CD4-positive, alpha-beta T cell treated with Interferon gamma for 1 hour (primary cell): ENCODE results near the gene CTAGE1.
"Not testable (repeated sequence)": the region's sequence is repeated elsewhere in the genome, so short reads cannot be mapped to it uniquely, and the experiment has no call there.

Experiments used
- DNase-seq: peaks from one replicate; pipeline ENCODE4 v3.0.0-alpha.2; 2020

Gene CTAGE1

GRCh38 chr18:22417496-22418188, at the start of gene CTAGE1:
TSS of gene CTAGE1 (minus strand) at chr18:22417915. CDS start at chr18:22417811, 104 bp downstream.
- no peak for DNase-seq

DNA sequence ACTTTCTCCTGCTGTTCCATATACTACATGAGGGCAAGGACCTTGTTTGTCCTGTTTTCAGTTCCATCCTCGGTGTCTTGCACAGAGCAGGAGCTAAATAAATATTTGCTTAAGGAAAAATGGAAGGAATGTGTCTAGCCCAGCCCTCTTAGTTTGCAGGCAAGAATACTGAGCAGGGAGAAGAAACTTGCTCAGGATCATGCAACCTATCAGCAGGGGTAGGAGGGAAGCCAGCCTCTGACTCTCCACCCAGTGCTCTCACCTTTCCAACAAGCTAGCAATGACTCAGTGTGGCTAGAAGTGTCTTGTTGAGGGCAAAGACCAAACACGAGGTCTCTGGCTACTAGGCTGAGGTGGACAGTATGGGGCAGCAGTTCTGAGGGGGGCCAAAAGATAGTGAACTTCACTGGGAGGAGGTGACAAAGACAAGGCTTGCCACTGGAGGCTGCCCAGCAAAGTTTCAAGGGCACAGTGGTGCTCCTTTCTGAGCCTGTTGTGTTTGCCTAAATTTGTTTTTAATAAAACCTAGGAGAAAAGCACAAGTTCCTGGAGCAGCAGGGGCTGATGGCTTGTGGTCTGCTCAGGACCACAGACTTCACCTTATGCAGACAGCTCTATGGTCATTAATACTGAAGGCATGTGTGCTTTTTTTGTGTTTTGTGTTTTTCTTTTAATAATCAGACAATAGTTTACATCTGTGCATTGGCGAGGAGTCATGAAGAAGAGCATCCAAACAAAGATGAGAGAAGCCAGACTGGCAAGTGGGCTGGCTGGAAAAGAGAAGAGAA, 49.1 kb upstream of the CTAGE1 start:
- DNase-seq = no peak

DNA sequence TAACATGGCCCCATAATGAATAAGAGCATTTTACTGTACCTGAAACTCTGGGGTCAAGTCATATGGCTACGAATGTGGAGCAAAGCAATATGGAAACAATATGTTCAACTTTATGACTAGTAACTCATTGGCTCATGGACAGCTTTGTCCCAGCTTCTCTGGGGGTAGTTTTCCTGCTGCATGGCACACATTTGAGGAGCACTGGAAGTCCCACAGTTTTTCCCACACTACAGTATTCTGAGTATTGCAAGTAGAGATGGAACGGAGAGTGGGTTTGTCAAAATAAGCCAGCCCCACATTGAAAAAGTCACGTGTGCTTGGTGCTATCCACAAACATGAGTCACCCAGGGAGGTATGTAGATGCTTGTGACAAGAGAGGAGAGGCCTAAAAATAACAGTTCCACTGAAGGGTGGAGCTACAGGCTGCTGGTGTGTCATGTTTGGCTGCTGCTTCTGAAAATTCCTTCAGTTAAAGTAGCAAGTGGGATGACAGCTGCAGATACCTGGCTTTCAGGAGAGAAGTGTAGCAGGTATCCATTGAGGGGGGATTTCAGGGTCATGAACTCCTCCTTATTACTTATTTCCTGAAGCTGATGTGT, 48.2 kb upstream of the CTAGE1 start:
- peak; percentile 11 for DNase-seq

- DNase-seq = no peak
These were observed 45.4 kb upstream of the CTAGE1 start for GRCh38 chr18:22463076-22463475.

DNA sequence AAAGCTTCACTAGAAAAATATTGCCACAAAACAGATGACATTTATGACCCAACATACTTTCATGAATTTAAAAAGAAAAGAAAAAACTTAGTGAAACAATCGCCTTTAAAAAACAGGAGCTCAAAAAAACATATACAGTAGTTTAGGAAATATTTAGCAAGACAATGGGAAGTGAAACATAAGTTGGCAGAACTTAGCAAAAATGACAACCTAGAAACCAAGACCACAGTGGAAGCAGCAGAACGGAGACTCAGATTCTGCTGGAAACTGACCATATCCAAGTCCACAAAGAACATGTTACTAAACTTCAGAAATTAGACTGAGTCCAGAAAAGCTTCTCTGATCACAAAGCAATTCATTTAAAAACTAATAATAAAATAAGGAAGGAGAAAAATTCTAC, 41.8 kb upstream of the CTAGE1 start:
- DNase-seq = no peak

DNA sequence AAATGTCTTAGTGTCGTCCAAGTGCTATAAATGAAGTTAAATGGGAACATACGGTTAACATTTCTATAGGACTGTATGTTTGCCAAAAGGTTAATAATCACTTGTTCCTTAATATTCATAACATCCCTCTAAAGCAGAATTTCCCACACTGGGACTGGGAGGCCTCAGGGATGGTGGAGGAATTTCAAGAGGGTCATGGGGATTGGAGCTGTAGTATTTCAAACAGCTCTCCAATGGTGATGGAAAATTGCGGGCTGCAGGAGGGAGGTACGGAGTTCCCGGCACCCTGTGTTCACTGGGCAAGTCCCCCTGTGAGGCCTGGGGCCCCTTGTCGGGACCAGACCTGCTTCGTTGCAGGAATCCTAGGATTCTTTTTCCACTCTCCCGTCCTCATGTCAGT, 39.8 kb upstream of the CTAGE1 start:
- DNase-seq = no peak

GRCh38 chr18:22456547-22456946, 38.8 kb upstream of the CTAGE1 start:
- DNase-seq = no peak

GRCh38 chr18:22456116-22456480, 38.4 kb upstream of the CTAGE1 start:
- DNase-seq = no peak

- no peak for DNase-seq
These were observed 37.9 kb upstream of the CTAGE1 start for GRCh38 chr18:22455425-22456115.

DNA sequence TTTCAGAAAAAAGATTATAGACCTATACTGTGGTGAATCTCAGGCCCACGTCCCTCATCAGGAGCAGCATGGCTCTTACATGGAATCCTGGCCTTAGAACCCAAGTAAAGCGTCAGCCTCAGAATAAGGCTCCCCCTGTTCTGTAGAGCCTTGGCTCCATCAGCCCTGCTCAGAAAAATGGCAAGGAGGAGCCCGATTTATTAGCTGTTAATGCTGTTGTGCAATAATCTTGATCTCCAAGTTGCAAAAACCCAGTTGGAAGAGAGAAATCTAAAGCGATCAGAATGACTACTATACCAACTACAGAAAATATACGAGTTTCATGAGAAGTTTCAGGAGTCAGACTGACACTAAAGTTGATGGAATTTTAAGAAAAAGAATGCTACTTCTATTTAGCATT, 35.6 kb upstream of the CTAGE1 start:
- no peak for DNase-seq

DNA sequence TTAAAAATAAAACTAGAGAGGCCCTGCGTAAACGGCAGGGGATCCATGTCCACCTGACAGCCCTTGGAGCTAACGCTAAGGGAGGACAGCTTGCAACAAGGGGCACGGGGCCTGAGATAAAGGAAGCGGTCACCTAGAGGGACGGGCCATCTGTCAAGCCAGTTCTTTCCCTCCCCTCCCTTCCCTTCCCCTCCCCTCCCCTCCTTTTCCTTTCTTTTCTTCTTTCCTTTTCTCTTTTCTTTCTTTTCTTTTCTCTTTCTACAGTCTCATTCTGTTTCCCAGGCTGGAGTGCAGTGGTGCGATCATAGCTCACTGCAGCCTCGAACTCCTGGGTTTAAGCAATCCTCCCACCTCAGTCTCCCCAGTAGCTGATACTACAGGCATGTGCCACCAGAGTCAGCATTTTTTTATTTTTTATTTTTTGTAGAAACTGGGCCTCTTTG, 34.5 kb upstream of the CTAGE1 start:
- DNase-seq = no peak

DNA sequence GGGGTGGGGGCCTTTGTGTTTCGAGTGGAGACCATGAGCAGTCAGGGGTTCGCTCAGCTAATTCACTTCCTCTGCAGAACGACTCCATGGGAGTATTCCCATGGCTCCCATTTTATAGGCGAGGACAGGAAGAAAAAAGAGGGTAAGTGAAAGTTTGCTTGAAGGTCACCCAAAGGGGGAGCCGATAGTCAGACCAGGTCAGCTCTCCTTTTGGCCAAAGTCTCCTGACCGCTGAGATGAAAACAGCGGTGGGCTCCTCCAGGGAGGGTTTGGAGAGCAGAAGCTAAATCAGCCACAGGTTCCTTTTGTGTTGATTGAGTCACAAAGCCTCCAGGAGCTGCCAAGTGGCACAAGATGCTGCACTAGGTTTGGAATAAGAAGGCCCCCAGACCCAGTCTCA, 34.1 kb upstream of the CTAGE1 start:
- no peak for DNase-seq

GRCh38 chr18:22450766-22451165, 33.1 kb upstream of the CTAGE1 start:
- not testable (repeated sequence) for DNase-seq

GRCh38 chr18:22450318-22450717, 32.6 kb upstream of the CTAGE1 start:
- DNase-seq = not testable (repeated sequence)

DNA sequence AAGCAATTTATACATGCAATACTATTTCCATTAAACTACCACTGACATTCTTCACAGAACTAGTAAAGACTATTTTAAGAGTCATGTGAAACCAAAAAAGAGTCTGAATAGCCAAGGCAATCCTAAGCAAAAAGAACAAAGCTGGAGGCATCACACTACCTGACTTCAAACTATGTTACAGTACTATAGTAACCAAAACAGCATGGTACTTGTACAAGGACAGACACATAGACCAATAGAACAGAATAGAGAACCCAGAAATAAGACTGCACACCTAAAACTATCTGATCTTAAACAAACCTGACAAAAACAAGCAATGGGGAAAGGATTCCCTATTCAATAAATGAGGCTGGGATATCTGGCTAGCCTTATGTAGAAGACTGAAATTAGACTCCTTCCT, 32.0 kb upstream of the CTAGE1 start:
- DNase-seq = not testable (repeated sequence)

DNA sequence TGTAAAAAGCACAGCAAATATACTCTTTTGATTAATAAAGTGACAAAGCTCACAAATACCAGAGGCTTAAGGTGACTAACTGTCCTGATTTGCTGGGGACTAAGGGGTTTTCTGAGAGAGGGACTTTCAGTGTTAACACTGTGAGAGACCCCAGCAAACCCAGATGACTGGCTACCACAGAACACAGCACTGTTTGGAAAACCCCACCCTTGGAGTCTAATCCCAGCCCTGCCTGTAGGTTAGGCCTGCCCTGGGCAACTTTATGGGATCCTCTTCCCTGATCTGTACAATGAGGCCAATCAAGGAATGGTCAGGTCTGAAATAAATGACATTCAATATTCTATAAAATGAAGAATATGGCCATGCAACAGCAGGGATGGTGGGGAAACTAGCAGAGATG, 30.5 kb upstream of the CTAGE1 start:
- no peak for DNase-seq

DNA sequence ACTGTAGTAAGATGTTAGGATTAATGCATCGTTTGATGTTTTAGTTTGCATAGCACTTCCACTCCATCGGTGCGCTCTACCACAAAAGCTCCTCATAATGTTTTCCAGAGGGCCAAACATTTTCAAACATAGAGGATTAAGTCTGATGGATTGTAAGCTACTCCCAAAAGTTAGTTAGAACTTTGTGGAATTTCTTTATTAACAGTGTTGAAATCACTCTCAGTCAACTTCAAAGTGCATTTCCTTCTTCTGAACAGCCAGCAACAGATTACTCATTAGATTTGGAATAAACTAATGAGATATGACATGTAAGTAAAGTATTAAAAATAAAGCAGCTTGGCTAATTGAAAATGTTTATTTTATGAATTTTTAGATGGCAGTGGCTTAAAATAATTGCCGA, 30.1 kb upstream of the CTAGE1 start:
- no peak for DNase-seq

DNA sequence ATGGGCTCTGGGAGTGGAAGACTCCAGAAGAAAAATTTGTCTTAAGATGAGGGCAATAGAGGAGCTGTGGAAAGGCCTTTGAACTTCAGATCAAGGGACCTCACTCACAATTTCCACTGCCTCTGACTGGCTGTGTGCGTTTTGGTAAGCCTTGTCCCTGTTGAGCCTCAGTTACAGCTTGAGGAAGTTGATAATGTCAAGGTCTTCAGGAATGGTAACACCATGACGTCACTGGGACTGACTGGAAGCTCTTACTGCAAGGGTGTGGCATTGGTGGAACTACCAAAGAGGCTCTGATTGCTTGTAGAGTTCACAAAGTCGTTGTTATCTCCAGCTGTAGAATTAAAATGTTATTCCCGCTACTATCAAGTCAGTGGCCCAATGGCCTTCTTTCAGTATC, 29.2 kb upstream of the CTAGE1 start:
- DNase-seq = no peak

DNA sequence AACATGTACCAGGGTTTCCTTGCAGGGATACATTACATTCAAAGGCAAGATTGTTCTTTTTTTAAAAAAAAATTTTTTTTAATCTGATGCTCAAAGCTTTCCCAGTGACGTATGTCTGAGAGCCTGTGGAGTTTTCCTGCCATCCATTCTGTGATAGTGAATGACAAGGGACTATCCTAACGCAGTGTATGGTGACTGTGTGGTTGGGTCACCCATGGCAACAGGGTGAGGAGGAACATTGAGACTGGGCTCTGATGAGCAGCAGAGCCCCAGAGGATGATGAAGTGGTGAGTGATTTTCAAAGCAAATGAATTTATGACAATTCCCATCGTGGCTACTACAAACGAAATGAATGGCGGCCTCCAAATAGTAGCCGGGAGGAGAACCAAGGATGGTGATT, 28.6 kb upstream of the CTAGE1 start:
- no peak for DNase-seq

GRCh38 chr18:22441638-22442037, 23.9 kb upstream of the CTAGE1 start:
- no peak for DNase-seq

GRCh38 chr18:22439447-22439846, 21.7 kb upstream of the CTAGE1 start:
- DNase-seq = no peak

DNA sequence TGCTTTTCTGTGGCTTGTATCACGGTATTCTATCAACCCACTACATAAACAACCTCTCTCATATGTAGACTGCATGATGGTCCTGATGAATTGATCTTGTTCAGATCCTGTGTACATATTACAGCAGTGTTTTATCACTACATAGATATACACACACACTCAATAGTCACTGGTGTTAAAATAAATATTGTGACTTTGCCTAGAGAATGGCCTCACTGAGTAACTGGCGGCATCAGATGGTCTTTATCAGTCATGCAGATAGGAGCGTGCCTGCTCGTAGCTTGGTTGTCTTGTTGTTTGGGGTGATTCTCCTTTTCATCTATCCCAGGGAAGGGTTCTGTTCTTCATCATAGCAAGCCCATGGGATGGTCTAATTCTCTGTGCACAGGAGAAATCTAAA, 18.4 kb upstream of the CTAGE1 start:
- DNase-seq = no peak

DNA sequence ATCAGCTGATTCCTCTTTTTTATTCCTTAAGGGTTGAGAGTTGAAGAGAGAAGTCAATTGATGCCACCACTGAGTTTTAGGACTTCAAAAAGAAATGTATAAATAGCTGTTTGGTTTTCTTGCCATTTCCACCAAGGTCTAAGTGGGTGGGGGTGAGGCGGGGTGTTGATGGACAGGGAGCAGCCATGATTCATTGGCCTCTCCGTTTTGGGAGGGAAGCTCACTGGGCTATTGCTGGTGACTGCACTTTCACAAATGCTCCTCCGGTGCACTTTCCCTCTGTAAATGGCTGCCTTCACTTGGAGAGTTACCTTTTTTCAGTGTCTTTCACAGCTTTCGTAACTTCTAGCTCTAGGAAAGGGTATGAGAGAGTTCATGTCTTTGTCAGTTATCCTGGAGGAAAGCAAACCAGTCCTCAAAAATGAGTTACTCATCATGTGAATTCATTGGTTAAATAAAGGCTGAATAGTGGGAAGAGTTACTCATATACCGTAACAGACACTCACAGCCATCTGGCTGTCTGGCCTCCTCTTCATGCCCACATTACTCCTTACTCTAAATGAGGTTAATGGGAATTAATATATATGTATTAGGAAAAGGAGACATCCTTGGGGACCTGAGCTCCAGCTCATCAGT, 17.4 kb upstream of the CTAGE1 start:
- no peak for DNase-seq
